Stimulated activated CD8-positive, alpha-beta memory T cell treated with anti-CD3 and anti-CD28 coated beads, Interleukin-7, amount 100 ng/mL, for 24 hours (primary cell): ENCODE data around the gene HYDIN.
"Not testable (repeated sequence)": the region's sequence is repeated elsewhere in the genome, so short reads cannot be mapped to it uniquely, and the experiment has no call there.

Experiments
- DNase-seq: peaks from one replicate; pipeline ENCODE4 v3.0.0-alpha.2; 2020; ENCODE audit warnings: low read depth

The HYDIN gene

GRCh38 chr16:71105881-71106280, 124.6 kb downstream of the HYDIN start:
- DNase-seq, result not testable (repeated sequence)

DNA sequence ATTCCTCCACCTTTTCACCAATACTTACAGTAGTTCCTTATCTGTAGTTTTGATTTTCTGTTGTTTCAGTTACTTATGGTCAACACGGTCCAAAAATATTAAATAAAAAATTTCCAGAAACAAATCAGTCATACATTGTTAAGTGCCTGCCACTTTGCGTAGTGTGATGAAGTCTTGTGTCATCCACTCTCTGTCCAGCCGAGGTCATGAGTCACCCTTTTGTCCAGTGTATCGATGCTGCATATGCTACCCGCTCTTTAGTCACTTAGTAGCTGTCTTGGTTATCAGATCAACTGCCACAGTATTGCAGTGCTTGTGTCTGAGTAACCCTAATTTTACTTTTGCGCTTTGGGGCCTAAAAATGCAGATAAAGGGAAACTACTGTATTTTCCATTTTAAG, 146.9 kb downstream of the HYDIN start:
- not testable (repeated sequence) for DNase-seq

- not testable (repeated sequence) for DNase-seq
Observed at GRCh38 chr16:71080777-71081176, 149.7 kb downstream of the HYDIN start.

DNA sequence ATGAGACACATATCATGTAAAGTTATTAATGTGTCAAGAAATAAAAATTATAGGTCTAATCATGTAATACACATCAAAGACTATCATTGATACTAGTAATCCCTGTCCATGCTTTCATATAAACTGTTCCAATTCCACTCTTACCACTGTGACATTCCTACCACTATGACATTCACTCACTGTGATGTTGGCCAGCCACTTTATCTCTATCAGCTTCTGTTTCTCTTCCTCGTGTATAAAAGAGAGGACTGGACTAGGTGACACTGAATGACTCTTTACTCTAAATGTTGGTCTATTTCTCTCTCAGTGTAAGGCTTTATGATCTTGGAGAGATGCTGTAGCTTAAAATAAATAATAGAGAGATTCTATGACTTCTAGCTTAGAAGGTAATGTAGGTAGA, 150.3 kb downstream of the HYDIN start:
- not testable (repeated sequence) for DNase-seq

GRCh38 chr16:71070651-71071050, 159.9 kb downstream of the HYDIN start:
- DNase-seq, result not testable (repeated sequence)

GRCh38 chr16:71069842-71070241, 160.7 kb downstream of the HYDIN start:
- not testable (repeated sequence) for DNase-seq

DNA sequence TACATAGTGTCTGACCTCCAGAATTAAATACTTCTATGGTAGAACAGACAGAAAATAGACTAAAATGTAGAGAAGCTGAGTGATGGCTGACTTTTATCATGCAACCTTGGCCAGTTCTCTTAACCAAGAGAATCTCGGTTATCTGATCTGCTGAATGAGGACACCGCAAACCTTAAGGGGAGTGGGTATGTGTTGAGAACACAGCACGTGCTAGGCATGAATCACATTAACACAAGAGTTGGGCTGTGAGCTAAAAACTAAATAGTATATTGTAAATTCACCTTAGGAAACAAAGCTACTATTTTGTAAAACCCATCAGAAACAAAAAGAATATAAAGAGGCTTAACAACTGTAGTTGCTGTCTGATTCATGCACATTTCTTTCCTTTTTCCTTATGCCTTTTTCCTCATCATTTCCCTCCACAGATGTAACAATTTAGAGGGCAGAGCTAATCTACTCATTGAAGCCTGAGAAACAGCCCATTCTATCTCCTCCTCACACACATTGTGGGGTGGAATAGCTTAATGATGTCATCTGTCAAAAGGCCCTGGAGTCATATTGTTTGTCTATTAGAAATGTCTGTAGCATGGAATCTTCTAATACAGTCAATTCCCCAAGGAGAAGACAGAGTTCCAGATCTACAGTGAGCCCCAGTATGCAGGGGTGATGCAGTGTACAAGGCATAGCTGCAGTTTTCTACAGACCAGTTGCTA, 176.5 kb downstream of the HYDIN start:
- not testable (repeated sequence) for DNase-seq

DNA sequence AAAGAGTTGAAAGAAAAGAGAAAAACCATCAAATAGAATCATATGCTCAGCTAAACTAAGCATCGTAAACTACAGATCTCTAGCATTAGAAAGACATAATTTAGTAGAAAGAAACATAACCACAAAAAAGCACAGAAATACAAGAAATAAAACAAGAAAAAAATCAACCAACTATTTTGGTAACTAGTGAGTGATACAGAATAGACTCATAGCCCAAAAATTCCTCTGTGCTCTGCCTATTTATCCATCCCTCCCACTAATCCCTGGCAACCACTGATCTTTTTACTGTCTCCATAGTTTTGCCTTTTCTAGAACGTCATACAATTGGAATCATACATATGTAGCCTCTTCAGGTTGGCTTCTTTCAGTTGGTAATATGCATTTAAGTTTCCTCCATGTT, 180.2 kb downstream of the HYDIN start:
- DNase-seq, result not testable (repeated sequence)

- not testable (repeated sequence) for DNase-seq
Observed at GRCh38 chr16:71039368-71040111, 191.0 kb downstream of the HYDIN start.

DNA sequence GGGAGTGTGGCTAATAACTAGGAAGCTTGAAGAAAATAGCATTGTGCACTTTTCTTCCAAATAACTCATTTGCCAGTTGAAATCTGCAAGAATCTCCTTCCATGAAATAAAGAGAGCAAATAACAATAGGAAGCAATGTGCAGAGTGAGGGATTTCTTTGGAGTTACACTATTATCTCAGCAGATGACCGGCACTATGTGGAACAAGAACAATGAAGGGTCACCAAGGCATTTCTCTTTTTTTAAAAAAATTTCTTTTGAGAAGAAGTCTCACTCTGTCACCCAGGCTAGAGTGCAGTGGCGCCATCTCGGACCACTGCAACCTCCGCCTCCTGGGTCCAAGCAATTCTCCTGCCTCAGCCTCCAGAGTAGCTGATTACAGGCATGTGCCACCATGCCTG, 192.1 kb downstream of the HYDIN start:
- not testable (repeated sequence) for DNase-seq

- DNase-seq, result not testable (repeated sequence)
Observed at GRCh38 chr16:71037987-71038386, 192.5 kb downstream of the HYDIN start.

GRCh38 chr16:71028032-71028727, 202.3 kb downstream of the HYDIN start:
- not testable (repeated sequence) for DNase-seq

DNA sequence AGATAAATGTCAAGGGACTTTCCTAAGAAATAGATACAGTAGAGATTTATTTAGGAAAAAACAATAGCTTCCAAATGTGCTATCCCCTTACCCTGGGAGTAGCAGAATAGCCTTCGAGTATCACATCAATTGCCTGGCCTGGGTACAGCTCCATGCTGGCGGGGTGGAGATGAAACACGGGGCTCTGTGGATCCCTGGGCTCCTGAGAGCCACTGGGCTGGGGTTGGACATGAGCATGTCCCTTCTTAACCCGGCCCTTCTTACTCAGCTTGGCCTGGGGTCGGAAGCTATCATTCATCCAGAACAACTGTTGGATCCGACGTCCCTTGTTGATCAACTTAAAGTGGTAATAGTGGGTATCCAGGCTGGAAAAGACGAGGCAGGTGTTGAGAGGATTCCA, 203.0 kb downstream of the HYDIN start:
- not testable (repeated sequence) for DNase-seq

GRCh38 chr16:71023851-71024439, 206.6 kb downstream of the HYDIN start:
- not testable (repeated sequence) for DNase-seq

- DNase-seq, result not testable (repeated sequence)
Observed at GRCh38 chr16:71021961-71022537, 208.5 kb downstream of the HYDIN start.

DNA sequence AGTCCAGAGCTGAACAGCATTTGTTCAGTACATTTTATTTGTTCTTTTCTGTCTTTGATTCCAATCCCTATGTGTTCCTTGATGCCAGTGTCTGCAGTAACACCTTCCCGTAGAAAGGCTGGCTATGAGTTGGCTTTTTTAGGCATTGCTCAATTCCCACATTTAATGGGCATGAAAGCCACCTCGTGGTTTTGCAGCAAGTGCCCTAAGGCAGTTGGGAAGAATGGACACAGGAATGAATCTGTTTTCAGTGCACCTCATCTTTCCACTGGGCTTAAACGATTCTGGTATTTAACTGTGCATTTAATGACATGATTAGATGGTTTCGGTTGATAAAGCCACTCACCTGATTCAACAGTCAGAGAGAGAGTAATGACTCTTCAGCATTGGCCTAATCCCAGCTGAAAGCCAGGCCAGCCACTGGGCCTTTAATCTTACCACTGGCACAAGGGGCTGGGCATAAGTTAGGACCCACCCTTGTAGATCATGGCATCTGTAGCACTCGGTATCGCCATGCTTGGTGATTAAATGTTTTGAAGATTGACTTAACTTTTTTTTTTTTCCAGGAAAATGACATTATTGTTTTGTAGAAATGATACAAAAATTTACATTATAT, 211.3 kb downstream of the HYDIN start:
- not testable (repeated sequence) for DNase-seq

GRCh38 chr16:71015419-71015818, 215.1 kb downstream of the HYDIN start:
- DNase-seq, result not testable (repeated sequence)

GRCh38 chr16:71009440-71010223, 220.9 kb downstream of the HYDIN start:
- not testable (repeated sequence) for DNase-seq

GRCh38 chr16:71006516-71006915, 224.0 kb downstream of the HYDIN start:
- not testable (repeated sequence) for DNase-seq

DNA sequence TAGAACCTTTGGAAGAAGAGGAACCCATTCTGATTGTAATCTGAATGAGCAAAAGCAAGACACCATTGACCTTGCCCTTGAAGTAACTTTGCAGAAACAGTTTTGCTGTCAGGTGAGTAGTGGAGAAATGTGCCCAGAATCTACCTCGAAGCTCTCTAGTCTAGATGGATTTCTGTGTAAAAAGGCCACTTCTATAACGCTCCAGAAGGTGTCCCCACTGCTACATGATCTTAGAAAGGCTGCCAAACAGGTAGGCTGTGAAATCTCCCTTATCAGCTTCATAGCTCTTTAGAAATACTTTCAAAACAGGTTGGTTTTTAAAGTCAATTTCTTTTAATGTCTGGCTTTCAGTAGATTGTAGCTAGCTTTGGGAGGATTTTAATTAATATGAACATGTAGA, 230.8 kb downstream of the HYDIN start:
- DNase-seq, result not testable (repeated sequence)

DNA sequence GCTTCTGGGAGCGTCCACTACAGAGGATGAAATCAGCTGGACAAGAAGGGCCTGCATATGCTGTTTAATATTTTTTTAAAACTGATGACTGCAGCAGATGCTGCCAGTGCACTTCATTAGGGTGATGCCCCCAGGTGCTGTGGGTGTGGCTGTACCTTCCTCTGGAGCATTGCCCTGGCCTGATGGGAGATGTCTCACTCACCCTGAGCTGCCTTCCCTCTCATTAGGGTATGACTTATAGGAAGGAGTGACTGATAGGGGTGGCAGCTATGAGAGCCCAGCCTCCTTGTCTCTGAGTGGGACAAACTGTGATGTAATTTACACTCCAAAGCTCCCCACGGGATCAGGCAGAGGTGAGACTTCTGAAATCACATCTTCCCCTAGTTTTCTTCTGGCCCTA, 234.7 kb downstream of the HYDIN start:
- not testable (repeated sequence) for DNase-seq
